Renal cortex interstitium (tissue), 11 donors: ENCODE measurements around the gene SRBD1. TPM values are rescaled to one million over a fixed set of nuclear protein-coding genes. Genes with fewer than 3 reads are reported as not detected.
"Not testable (repeated sequence)": the region's sequence is repeated elsewhere in the genome, so short reads cannot be mapped to it uniquely, and the experiment has no call there.

Source experiments
- DNase-seq, 11 donors: peaks; one replicate each; pipeline ENCODE4 v3.0.0-alpha.2; 2013; ENCODE audit warnings: low read depth in 9 of 11, low spot score in 4 of 11; ENCODE audit errors: extremely low read depth in 1 of 11
- polyA plus RNA-seq, 3 donors: library from polyadenylated mRNA; unstranded; fragments of 120-200 nt; gene quantifications; one replicate each; pipeline ENCODE4 v1.2.1, GENCODE V29; 2013; ENCODE audit not compliant: insufficient read length in 3 of 3

Gene SRBD1
- polyA plus RNA-seq, 3 donors, result 20.8 to 26.9 (median 23.9) TPM

GRCh38 chr2:45457211-45457945 is 153.7 kb downstream of the SRBD1 start:
- DNase-seq, result no peak

DNA sequence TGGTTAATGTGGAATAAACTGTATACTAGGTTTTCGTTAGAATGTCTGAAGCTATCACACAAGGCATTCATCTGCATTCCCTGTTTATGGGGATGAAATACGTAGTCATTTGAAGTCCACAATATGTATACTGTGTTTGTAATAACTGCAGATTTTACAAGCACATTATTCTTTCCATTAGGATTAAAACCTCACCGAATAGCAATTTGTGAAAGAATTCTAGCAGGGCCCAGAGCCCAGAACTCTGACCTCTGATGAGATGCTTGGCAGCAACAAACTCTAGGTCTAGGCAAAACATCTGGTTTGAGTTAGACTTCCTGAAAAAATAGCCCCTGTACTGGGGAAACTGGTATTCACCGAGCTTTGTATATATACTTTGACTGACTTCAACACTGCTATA is 158.2 kb downstream of the SRBD1 start:
- no peak for DNase-seq

DNA sequence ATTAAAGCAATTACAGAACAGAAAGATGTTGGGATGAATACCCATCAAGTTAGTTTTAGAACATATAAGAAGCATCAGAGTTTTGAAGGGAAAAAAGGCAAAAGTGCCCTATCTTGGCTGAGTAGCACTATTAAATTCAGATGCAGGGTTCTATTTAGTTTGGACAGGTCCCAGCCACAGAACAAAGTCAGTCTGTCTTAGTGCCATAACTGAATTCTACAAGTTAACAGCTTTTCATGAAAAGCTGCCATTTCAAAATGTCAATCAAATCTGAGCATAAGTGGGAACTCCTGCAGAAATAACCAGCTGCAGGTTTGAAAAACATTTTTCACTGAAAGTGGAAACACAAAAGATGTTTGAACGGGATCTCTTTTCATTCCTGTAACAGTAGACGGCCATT is 160.4 kb downstream of the SRBD1 start:
- DNase-seq, result no peak

DNA sequence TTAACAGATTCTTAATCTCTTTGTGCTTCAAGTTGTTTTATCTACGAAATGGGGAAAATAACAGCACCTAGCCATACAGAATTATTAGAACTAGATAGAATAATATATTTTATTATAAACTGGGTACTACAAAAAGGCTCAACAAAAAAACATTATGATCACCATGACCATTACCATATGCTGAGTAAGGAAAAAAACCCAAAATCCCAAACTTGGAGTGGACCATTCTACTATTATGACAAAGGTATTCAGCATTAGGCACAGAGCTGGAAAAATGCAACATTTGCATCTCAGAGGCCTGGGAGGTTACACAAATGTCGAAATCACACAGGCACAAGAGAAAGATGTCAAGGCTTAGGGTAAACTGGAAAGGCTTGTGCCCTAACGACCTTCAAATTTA is 162.8 kb downstream of the SRBD1 start:
- DNase-seq, result no peak

GRCh38 chr2:45446016-45446415 is 165.1 kb downstream of the SRBD1 start:
- DNase-seq, result no peak

GRCh38 chr2:45445037-45445436 is 166.0 kb downstream of the SRBD1 start:
- DNase-seq, result no peak

DNA sequence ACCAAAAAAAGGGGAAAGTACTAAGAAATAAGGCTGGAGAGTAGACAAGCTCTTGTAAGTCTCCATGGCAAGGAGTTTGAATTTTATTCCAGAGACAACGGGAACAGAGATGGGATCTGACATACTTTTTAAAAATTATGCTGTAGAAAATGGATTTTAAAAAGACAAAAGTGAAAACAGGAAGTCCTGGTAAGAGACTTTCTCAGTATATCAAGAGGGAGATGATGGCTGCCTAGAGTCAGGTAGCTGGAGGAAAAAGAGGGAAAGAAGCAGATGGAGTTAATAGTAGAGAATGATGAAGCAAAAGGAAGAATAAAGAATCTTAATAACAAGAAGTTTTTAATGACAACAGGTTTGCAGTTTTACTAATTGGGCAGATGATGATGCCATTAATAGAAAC is 168.1 kb downstream of the SRBD1 start:
- DNase-seq, result no peak

- DNase-seq, result no peak
These were observed 169.0 kb downstream of the SRBD1 start for GRCh38 chr2:45442026-45442425.

- no peak for DNase-seq
These were observed 169.5 kb downstream of the SRBD1 start for GRCh38 chr2:45441571-45441970.

- DNase-seq, result no peak
These were observed 171.0 kb downstream of the SRBD1 start for GRCh38 chr2:45439788-45440773.

GRCh38 chr2:45438872-45439665 is 172.0 kb downstream of the SRBD1 start:
- no peak for DNase-seq

GRCh38 chr2:45436456-45436855 is 174.6 kb downstream of the SRBD1 start:
- no peak for DNase-seq

GRCh38 chr2:45435316-45435715 is 175.8 kb downstream of the SRBD1 start:
- no peak for DNase-seq

DNA sequence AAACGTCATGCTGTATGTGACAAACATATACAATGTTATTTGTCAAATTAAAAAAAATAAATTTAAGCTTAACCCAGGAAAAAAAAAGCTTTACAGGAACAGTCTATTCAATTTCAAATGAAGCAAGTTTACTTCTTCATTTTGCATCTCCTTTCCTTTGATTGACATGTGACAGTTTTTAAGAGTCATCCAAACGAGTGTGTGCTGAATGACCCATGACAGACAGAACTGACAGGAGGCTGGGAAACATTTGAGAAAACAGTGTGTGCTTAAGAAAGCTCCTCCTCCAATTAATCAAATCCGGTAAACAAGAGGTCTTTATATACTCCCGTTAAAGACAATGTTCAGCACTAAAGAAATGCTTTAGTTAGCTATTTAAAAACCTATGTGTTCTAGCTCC is 177.7 kb downstream of the SRBD1 start:
- no peak for DNase-seq

DNA sequence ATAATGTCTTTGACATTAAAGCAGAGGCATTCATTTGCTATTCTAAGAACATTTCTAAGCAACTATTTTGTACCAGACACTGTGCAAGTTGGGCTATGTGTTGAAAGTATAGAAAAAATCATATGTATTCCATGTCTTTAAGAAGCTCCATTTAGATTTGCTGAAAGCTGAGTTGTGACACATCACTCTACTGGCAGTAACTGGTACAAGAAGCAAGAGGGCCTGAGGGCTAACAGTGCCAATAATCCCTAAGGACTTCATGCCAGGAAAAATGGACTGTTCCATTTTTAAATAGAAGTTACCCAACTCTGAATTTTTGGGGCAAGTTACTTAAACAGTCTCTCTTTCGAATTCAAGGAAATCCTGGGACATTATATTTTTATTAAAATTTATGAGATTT is 178.7 kb downstream of the SRBD1 start:
- DNase-seq, result no peak

DNA sequence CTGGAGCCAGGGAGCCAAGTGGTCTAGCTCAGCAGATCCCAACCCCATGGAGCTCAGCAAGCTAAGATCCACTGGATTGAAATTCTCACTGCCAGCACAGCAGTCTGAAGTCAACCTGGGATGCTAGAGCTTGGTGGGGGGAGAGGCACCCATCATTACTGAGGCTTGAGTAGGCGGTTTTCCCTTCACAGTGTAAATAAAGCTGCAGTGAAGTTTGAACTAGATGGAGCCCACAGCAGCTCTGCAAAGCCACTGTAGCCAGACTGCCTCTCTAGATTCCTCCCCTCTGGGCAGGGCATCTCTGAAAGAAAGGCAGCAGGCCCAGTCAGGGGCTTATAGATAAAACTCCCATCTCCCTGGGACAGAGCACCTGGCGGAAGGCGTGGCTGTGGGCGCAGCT is 185.0 kb downstream of the SRBD1 start:
- not testable (repeated sequence) for DNase-seq

DNA sequence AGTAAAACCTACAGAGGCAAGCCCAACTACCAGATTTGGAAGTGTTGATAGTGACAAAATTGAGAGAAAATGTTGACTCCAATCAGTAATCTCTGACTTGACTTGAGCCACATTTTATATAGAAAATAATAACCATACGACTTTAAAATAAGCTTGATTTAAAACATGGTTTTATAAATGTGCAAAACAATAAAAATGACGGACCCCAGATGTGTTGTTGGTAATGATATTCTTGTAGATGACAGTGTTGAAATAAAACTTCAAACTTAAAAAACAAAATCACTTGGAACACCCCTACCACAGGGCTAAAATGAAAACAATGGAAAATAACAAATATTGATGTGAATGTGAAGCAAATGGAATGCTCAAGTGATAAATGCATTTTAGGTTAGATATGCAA is 188.1 kb downstream of the SRBD1 start:
- peak in 5 of 11 donors; percentile 16 to 57 (median 27) for DNase-seq

DNA sequence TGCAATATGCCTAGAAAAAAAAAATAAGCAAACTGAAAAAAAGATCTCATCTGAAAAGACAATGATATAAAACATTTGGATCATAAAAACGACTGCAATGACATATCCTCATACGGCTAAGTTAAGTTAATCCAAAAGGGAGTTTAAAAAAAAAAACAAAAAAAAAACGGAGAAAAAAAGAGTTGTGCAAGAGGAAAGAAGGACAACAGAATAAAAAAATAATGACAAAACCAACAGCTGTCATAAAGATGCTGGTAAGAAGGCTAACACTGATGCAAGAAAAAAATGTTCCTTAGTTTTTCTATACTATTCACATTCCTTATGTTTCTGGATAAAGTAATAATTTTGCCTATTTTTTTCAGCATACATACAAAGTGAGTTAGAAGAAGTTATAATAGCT is 192.5 kb downstream of the SRBD1 start:
- no peak for DNase-seq

GRCh38 chr2:45415534-45416123 is 195.4 kb downstream of the SRBD1 start:
- DNase-seq, result no peak
